Upper lobe of left lung (tissue), 6 donors: ENCODE data around the gene MRPS18C. TPM values are rescaled to one million over a fixed set of nuclear protein-coding genes. Genes with fewer than 3 reads are reported as not detected.

Source experiments
- ATAC-seq, 2 donors: fragments of 200-7000 bp; cut with Tn5 transposase; one replicate each; pipeline ENCODE4 v1.9.1; 2022; ENCODE audit warnings: mild to moderate bottlenecking in 2 of 2, moderate library complexity in 2 of 2; ENCODE audit not compliant: low FRiP score in 2 of 2
- DNase-seq, 2 donors: peaks; one replicate each; pipeline ENCODE4 v3.0.0-alpha.2; 2019 to 2020
- H3K27ac ChIP-seq, 4 donors: fragments of 200-600 bp; sonication (generic); one replicate each; pipeline ENCODE4 v1.5.1; 2016 to 2019
- H3K27me3 ChIP-seq, 4 donors: fragments of 200-600 bp; sonication (generic); one replicate each; pipeline ENCODE4 v1.5.1; 2017 to 2019
- H3K36me3 ChIP-seq, 4 donors: fragments of 200-600 bp; sonication (generic); one replicate each; pipeline ENCODE4 v1.5.1; 2016 to 2019
- H3K4me1 ChIP-seq, 4 donors: fragments of 200-600 bp; sonication (generic); one replicate each; pipeline ENCODE4 v1.5.1; 2018 to 2019
- H3K4me3 ChIP-seq, 4 donors: fragments of 200-600 bp; sonication (generic); one replicate each; pipeline ENCODE4 v1.5.1; 2017 to 2019; ENCODE audit warnings: mild to moderate bottlenecking in 2 of 4, moderate library complexity in 1 of 4
- H3K9me3 ChIP-seq, 4 donors: fragments of 200-600 bp; sonication (generic); one replicate each; pipeline ENCODE4 v1.5.1; 2018 to 2019
- CTCF ChIP-seq, 6 experiments: fragments of 450-650 bp in 4 of 6; fragments of 200-600 bp in 2 of 6; sonication (generic) in 2 of 6; IDR thresholded peaks; one replicate each; pipeline ENCODE4 v1.5.1; 2016 to 2019; ENCODE audit warnings: antibody characterized with exemption in 6 of 6
- EP300 ChIP-seq, 4 donors: sonication (generic); formaldehyde crosslinking; IDR thresholded peaks; one replicate each; pipeline ENCODE4 v1.5.1; 2017; ENCODE audit warnings: antibody characterized with exemption in 4 of 4, control low read depth in 2 of 4
- POLR2A ChIP-seq, 4 donors: fragments of 450-650 bp; IDR thresholded peaks; one replicate each; pipeline ENCODE4 v1.5.1; 2016 to 2017; ENCODE audit warnings: antibody characterized with exemption in 4 of 4, mild to moderate bottlenecking in 2 of 4
- POLR2AphosphoS5 ChIP-seq, 2 donors: sonication (generic); formaldehyde crosslinking; IDR thresholded peaks; one replicate each; pipeline ENCODE4 v1.5.1; 2017; ENCODE audit warnings: antibody characterized with exemption in 2 of 2
- whole genome bisulfite sequencing, 2 donors: methylation state at CpG; one replicate each; pipeline ENCODE4 v1.1.5; 2017 to 2018; 5-methylcytosine and 5-hydroxymethylcytosine counted together
- total RNA-seq, 6 donors: library from RNA; depleted of rRNA in 4 of 6; stranded (reverse); fragments of >200 nt in 4 of 6; gene quantifications; one replicate each; pipeline versions ENCODE4 v1.1.0 to v1.2.1, GENCODE V29; 2016 to 2021
- donor health status: DM: no; HTN: no; CAD: no; lungs with moderate emphysema.
- donor health status: DM: no; HTN: yes; CAD: no; lungs with severe emphysema.

Gene MRPS18C
- 10 to 100 TPM in 4 of 6 donors, 1 to 10 TPM in 2; 3.4 to 38.4 (median 22.8) TPM for total RNA-seq

- TF ChIP-seq EP300 (IDR thresholded peaks at IDR 0.05) (peak in 1 of 4 donors; percentile 19), POLR2AphosphoS5 (IDR thresholded peaks at IDR 0.05) (peak; percentile 85 to 94), CTCF (IDR thresholded peaks at IDR 0.05) (peak in 4 of 6 experiments; percentile 40 to 59 (median 40)), POLR2A (IDR thresholded peaks at IDR 0.05) (peak in 3 of 4 donors; percentile 74 to 92 (median 84))
- peaks cover 0 to 40% (median 13%) of the 10 kb centered on the region in 4 donors for H3K36me3 ChIP-seq
- DNase-seq (peak; percentile 88 to 98), ATAC-seq (peak; percentile 97 to 98)
- no peaks in the 10 kb centered on the region for H3K9me3 ChIP-seq
- WGBS, 2 donors: 0 to 1% methylated on average over 32 to 58 of the region's 58 CpGs
- H3K27ac ChIP-seq: peak within 1 kb of the TSS; percentile 96 to 98 (median 97)
- H3K4me1 ChIP-seq: peaks cover 20 to 31% (median 24%) of the 10 kb centered on the region in 4 donors
- H3K27me3 ChIP-seq: no peaks in the 10 kb centered on the region
- H3K4me3 ChIP-seq: peak within 1 kb of the TSS; percentile 56 to 82 (median 74)
Observed at GRCh38 chr4:83455281-83456183, at the start of gene MRPS18C, which contains the start of gene HELQ. MRPS18C (plus strand) TSS chr4:83456058; CDS start chr4:83456078, 20 bp downstream. HELQ (minus strand) TSS chr4:83455823; CDS start chr4:83455693, 130 bp downstream.

- Histone ChIP-seq H3K36me3 (peaks cover 0 to 59% (median 24%) of the 10 kb centered on the region in 4 donors), H3K4me3 (no peak overlapping the region), H3K4me1 (no peaks in the 10 kb centered on the region), H3K27me3 (no peaks in the 10 kb centered on the region), H3K27ac (no peak overlapping the region), H3K9me3 (no peaks in the 10 kb centered on the region)
- ATAC-seq (no peak), DNase-seq (no peak)
- TF ChIP-seq EP300 (IDR thresholded peaks at IDR 0.05): no peak
- no peak for TF ChIP-seq POLR2A (IDR thresholded peaks at IDR 0.05)
- TF ChIP-seq CTCF (IDR thresholded peaks at IDR 0.05): no peak
- no peak for TF ChIP-seq POLR2AphosphoS5 (IDR thresholded peaks at IDR 0.05)
- 92 to 98% methylated on average over 1 of the region's 1 CpG for WGBS, 2 donors
Observed at GRCh38 chr4:83408908-83409307, 47.0 kb upstream of the MRPS18C start.

- Histone ChIP-seq H3K27ac (no peak overlapping the region), H3K27me3 (no peaks in the 10 kb centered on the region), H3K4me3 (no peak overlapping the region), H3K9me3 (no peaks in the 10 kb centered on the region), H3K4me1 (no peaks in the 10 kb centered on the region), H3K36me3 (peaks cover 9 to 83% (median 41%) of the 10 kb centered on the region in 4 donors)
- 97 to 100% methylated on average over 2 of the region's 2 CpGs for WGBS, 2 donors
- TF ChIP-seq EP300 (IDR thresholded peaks at IDR 0.05) (no peak), POLR2A (IDR thresholded peaks at IDR 0.05) (no peak), POLR2AphosphoS5 (IDR thresholded peaks at IDR 0.05) (no peak), CTCF (IDR thresholded peaks at IDR 0.05) (no peak)
- ATAC-seq: no peak
- no peak for DNase-seq
Observed at GRCh38 chr4:83413676-83414075, 42.2 kb upstream of the MRPS18C start.

GRCh38 chr4:83417566-83417965 is 38.3 kb upstream of the MRPS18C start:
- 72 to 79% methylated on average over 4 of the region's 4 CpGs for whole genome bisulfite sequencing, 2 donors
- Histone ChIP-seq H3K27ac (no peak overlapping the region), H3K4me1 (no peaks in the 10 kb centered on the region), H3K27me3 (no peaks in the 10 kb centered on the region), H3K9me3 (no peaks in the 10 kb centered on the region), H3K36me3 (peaks cover 9 to 80% (median 42%) of the 10 kb centered on the region in 4 donors), H3K4me3 (no peak overlapping the region)
- no peak for DNase-seq
- no peak for ATAC-seq
- TF ChIP-seq POLR2AphosphoS5 (IDR thresholded peaks at IDR 0.05): no peak
- no peak for TF ChIP-seq CTCF (IDR thresholded peaks at IDR 0.05)
- no peak for TF ChIP-seq POLR2A (IDR thresholded peaks at IDR 0.05)
- no peak for TF ChIP-seq EP300 (IDR thresholded peaks at IDR 0.05)
